SK-N-SH (cell line): ENCODE results near the gene OR4D11. TPM values are rescaled to one million over a fixed set of nuclear protein-coding genes. Genes with fewer than 3 reads are reported as not detected.

Experiments
- CTCF ChIA-PET: fragments of 300-600, 350-600 bp; formaldehyde crosslinking; extraction: SDS; loops from one replicate; lab custom pipeline; 2021; lab: Yijun Ruan, JAX
- POLR2A ChIA-PET: fragments of 350-600 bp; sonication (Branson Sonifier 250); formaldehyde crosslinking; extraction: SDS; loops from one replicate; lab custom pipeline; 2020; ENCODE audit warnings: antibody characterized with exemption, inconsistent platforms; lab: Yijun Ruan, JAX
- DNase-seq: peaks from one replicate; pipeline ENCODE4 v3.0.0; 2012
- H2AFZ ChIP-seq: fragments of 200-600 bp; sonication (generic); 2 replicates; pipeline ENCODE4 v1.8.1; 2016; ENCODE audit warnings: antibody characterized with exemption, mild to moderate bottlenecking, low read depth
- H3F3A ChIP-seq: fragments of 200-600 bp; sonication (generic); replicated peaks from 2 replicates; pipeline ENCODE3; 2016; ENCODE audit warnings: antibody characterized with exemption, mild to moderate bottlenecking; ENCODE audit not compliant: insufficient read depth
- H3K27ac ChIP-seq, 2 experiments: fragments of 200-500 bp in 1 of 2; fragments of 200-600 bp in 1 of 2; sonication (Bioruptor generic) in 1 of 2; sonication (generic), shearing (Covaris generic) in 1 of 2; 2 replicates each; pipeline versions ENCODE4 v1.5.1 to v1.6.1; 2014 to 2016; ENCODE audit warnings: low read depth in 2 of 2, inconsistent platforms in 1 of 2, low read length in 1 of 2, mild to moderate bottlenecking in 1 of 2, mixed read lengths in 1 of 2
- H3K27me3 ChIP-seq: fragments of 200-600 bp; sonication (generic), shearing (Covaris generic); 2 replicates; pipeline ENCODE4 v1.6.1; 2016; ENCODE audit warnings: mixed run types; ENCODE audit not compliant: insufficient read depth
- H3K36me3 ChIP-seq, 2 experiments: fragments of 200-500 bp in 1 of 2; fragments of 200-600 bp in 1 of 2; sonication (Bioruptor generic) in 1 of 2; sonication (generic) in 1 of 2; replicated peaks in 1 of 2; 2 replicates each; pipeline versions ENCODE3 to v1.5.1; 2014 to 2016; ENCODE audit warnings: low read length in 1 of 2, mild to moderate bottlenecking in 1 of 2; ENCODE audit not compliant: insufficient read depth in 2 of 2, control insufficient read depth in 1 of 2
- H3K4me1 ChIP-seq, 2 experiments: fragments of 200-500 bp in 1 of 2; fragments of 200-600 bp in 1 of 2; sonication (Bioruptor generic) in 1 of 2; sonication (generic), shearing (Covaris generic) in 1 of 2; 2 replicates each; pipeline versions ENCODE4 v1.5.1 to v1.6.1; 2014 to 2016; ENCODE audit warnings: low read depth in 1 of 2, low read length in 1 of 2, mixed run types in 1 of 2; ENCODE audit not compliant: insufficient read depth in 2 of 2, control insufficient read depth in 1 of 2
- H3K4me2 ChIP-seq: fragments of 200-600 bp; sonication (generic), shearing (Covaris generic); 2 replicates; pipeline ENCODE4 v1.6.1; 2017; ENCODE audit warnings: mixed run types
- H3K4me3 ChIP-seq, 2 experiments: fragments of 200-500 bp in 1 of 2; fragments of 200-600 bp in 1 of 2; sonication (Bioruptor generic) in 1 of 2; sonication (generic), shearing (Covaris generic) in 1 of 2; 2 replicates each; pipeline versions ENCODE4 v1.5.1 to v1.8.1; 2014 to 2016; ENCODE audit warnings: low read depth in 2 of 2, inconsistent platforms in 1 of 2, low read length in 1 of 2, mild to moderate bottlenecking in 1 of 2, mixed read lengths in 1 of 2, moderate library complexity in 1 of 2
- H3K79me2 ChIP-seq: fragments of 200-600 bp; sonication (generic); 2 replicates; pipeline ENCODE4 v1.8.1; 2017; ENCODE audit warnings: mild to moderate bottlenecking; ENCODE audit not compliant: insufficient read depth
- H3K9ac ChIP-seq: fragments of 200-600 bp; sonication (generic); 2 replicates; pipeline ENCODE4 v1.6.1; 2017; ENCODE audit warnings: mixed run types
- H3K9me2 ChIP-seq: fragments of 200-600 bp; sonication (generic); 2 replicates; pipeline ENCODE4 v1.6.1; 2017; ENCODE audit warnings: mixed run types
- H3K9me3 ChIP-seq: fragments of 200-600 bp; sonication (generic); 2 replicates; pipeline ENCODE4 v1.6.1; 2017; ENCODE audit warnings: mixed run types, mild to moderate bottlenecking, moderate library complexity
- H4K20me1 ChIP-seq: fragments of 200-600 bp; sonication (generic); 2 replicates; pipeline ENCODE4 v1.6.1; 2017; ENCODE audit warnings: mild to moderate bottlenecking, mixed run types; ENCODE audit not compliant: insufficient read depth
- EZH2phosphoT487 ChIP-seq: fragments of 200-600 bp; sonication (generic); IDR thresholded peaks from 2 replicates; pipeline ENCODE4 v1.6.1; 2017; ENCODE audit warnings: low read depth, mixed run types, mild to moderate bottlenecking, antibody characterized with exemption, moderate library complexity, borderline replicate concordance
- FOXJ3 ChIP-seq: sonication (generic); formaldehyde crosslinking; IDR thresholded peaks from 2 replicates; pipeline ENCODE4 v1.5.1; 2020; ENCODE audit warnings: mild to moderate bottlenecking, missing genetic modification reagents
- FOXM1 ChIP-seq: IDR thresholded peaks from 2 replicates; pipeline ENCODE4 v1.4.0; 2012; ENCODE audit warnings: low read depth, mild to moderate bottlenecking
- MAX ChIP-seq: IDR thresholded peaks from 2 replicates; pipeline ENCODE4 v1.4.0; 2012; ENCODE audit warnings: low read depth
- MXI1 ChIP-seq: IDR thresholded peaks from 2 replicates; pipeline ENCODE4 v1.6.1; 2012; ENCODE audit warnings: mild to moderate bottlenecking, low read depth, low read length, improper control_type of control experiment
- POLR2AphosphoS5 ChIP-seq: IDR thresholded peaks from 2 replicates; pipeline ENCODE4 v1.6.1; 2012; ENCODE audit warnings: low read depth, low read length
- RAD21 ChIP-seq: IDR thresholded peaks from 2 replicates; pipeline ENCODE4 v1.6.1; 2012; ENCODE audit warnings: mild to moderate bottlenecking, low read length
- RCOR1 ChIP-seq: fragments of 150-350 bp; IDR thresholded peaks from 2 replicates; pipeline ENCODE4 v1.6.1; 2017; ENCODE audit warnings: antibody characterized with exemption, low read length
- RXRA ChIP-seq: IDR thresholded peaks from 2 replicates; pipeline ENCODE4 v1.4.0; 2012; ENCODE audit warnings: low read depth, mild to moderate bottlenecking, borderline replicate concordance
- WGBS: methylation state at CpG from one replicate; pipeline ENCODE4 v1.1.6; 2017; ENCODE audit warnings: low lambda C conversion rate; 5-methylcytosine and 5-hydroxymethylcytosine counted together
- polyA plus RNA-seq, 3 experiments: library from polyadenylated mRNA; depleted of rRNA; stranded (reverse); fragments of >200 nt; gene quantifications; 2 replicates each; pipeline ENCODE4 v1.2.3, GENCODE V29; 2012

OR4D11 gene
- polyA plus RNA-seq, 1 of the 3 experiments (the other 2 are of a cell fraction) = not detected

DNA sequence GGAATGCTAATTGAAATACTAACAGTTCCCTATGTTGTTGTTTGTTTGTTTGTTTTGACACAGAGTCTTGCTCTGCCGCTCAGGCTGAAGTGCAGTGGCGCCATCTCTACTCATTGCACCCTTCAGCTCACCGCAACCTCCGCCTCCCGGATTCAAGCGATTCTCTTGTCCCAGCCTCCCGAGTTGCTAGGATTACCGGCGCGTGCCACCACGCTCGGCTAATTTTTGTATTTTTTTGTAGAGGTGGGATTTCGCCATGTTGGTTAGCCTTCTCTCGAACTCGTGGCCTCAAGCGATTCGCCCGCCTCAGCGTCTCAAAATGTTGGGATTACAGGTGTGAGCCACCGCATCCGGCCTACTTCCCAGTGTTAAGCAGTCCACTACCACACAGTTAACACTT, 49.9 kb downstream of the OR4D11 start:
- H3K9me2 ChIP-seq = no peaks in the 10 kb centered on the region
- WGBS = 97% methylated on average over 21 of the region's 21 CpGs
- TF ChIP-seq FOXM1 (no peak), MAX (no peak), MXI1 (no peak), RXRA (no peak), POLR2AphosphoS5 (no peak), RCOR1 (no peak), FOXJ3 (CRISPR knock-in tag) (no peak), EZH2phosphoT487 (no peak), RAD21 (no peak)
- H2AFZ ChIP-seq = no peak overlapping the region
- no peak overlapping the region for H3K4me3 ChIP-seq
- peaks cover 0 to 7% of the 10 kb centered on the region in 2 experiments; a peak in 2 of 4 replicates for H3K4me1 ChIP-seq
- DNase-seq = no peak
- CTCF ChIA-PET = no interaction called here
- H3K27me3 ChIP-seq = no peaks in the 10 kb centered on the region
- H4K20me1 ChIP-seq = no peaks in the 10 kb centered on the region
- no peak overlapping the region for H3K9ac ChIP-seq
- H3K4me2 ChIP-seq = no peak overlapping the region
- no peaks in the 10 kb centered on the region for H3K79me2 ChIP-seq
- no peaks in the 10 kb centered on the region for H3K9me3 ChIP-seq
- H3K36me3 ChIP-seq = no peaks in the 10 kb centered on the region
- H3F3A ChIP-seq = peaks cover 60% of the 10 kb centered on the region
- POLR2A ChIA-PET = no interaction called here
- no peak overlapping the region for H3K27ac ChIP-seq

Other genes starting within 250 kb of the OR4D11 start
- not detected in 2 replicates for gene OR5AN1, start 144.7 kb upstream of the OR4D11 start, polyA plus RNA-seq (2012; rRNA removed)
- not detected in 2 replicates for gene OR5A2, start 77.2 kb upstream of the OR4D11 start, polyA plus RNA-seq (2012; rRNA removed)
- gene OR5A1, start 67.1 kb upstream of the OR4D11 start, polyA plus RNA-seq (2012; rRNA removed) = not detected in 2 replicates
- not detected in 2 replicates for gene OR4D6, start 46.6 kb upstream of the OR4D11 start, polyA plus RNA-seq (2012; rRNA removed)
- not detected in 2 replicates for gene OR4D10, start 30.3 kb upstream of the OR4D11 start, polyA plus RNA-seq (2012; rRNA removed)
- gene OR4D9, start 8.0 kb downstream of the OR4D11 start, polyA plus RNA-seq (2012; rRNA removed) = not detected in 2 replicates
- gene OSBP, start 112.2 kb downstream of the OR4D11 start, polyA plus RNA-seq (2012; rRNA removed) = 11.8 and 12.1 TPM in 2 replicates
- gene PATL1, start 165.5 kb downstream of the OR4D11 start, polyA plus RNA-seq (2012; rRNA removed) = 20.5 and 22.0 TPM in 2 replicates
- not detected in 2 replicates for gene OR10V1, start 210.3 kb downstream of the OR4D11 start, polyA plus RNA-seq (2012; rRNA removed)